ENCODE measurements around the gene TMSB4X. TPM values are rescaled to one million over a fixed set of nuclear protein-coding genes. Genes with fewer than 3 reads are reported as not detected.

The TMSB4X gene
- total and polyA plus RNA-seq, 7 donors = 1,233 to 20,488 (median 1,969) TPM

GRCh38 chrX:12984603-12985319 lies 9.9 kb downstream of the TMSB4X start:
- Histone ChIP-seq H3K27ac (peak overlapping the region in 1 of 4 donors; percentile 18), H3K4me3 (no peak overlapping the region), H3K4me1 (peaks cover 0 to 13% (median 4%) of the 10 kb centered on the region in 4 donors), H3K27me3 (no peaks in the 10 kb centered on the region), H3K36me3 (no peaks in the 10 kb centered on the region), H3K9me3 (no peaks in the 10 kb centered on the region)
- 6 to 13% methylated on average over 5 of the region's 5 CpGs for WGBS, 2 donors
- intact Hi-C loops (cut with DNase I) = no loop called here
- TF ChIP-seq CTCF (IDR thresholded peaks at IDR 0.05) = no peak
- DNase-seq = no peak

GRCh38 chrX:12985331-12985730 lies 10.4 kb downstream of the TMSB4X start:
- no peaks in the 10 kb centered on the region for H3K9me3 ChIP-seq
- intact Hi-C loops (cut with DNase I) = no loop called here

GRCh38 chrX:12986164-12986779 lies 11.4 kb downstream of the TMSB4X start:
- Histone ChIP-seq H3K4me3 (no peak overlapping the region), H3K36me3 (no peaks in the 10 kb centered on the region), H3K4me1 (peaks cover 0 to 14% (median 4%) of the 10 kb centered on the region in 4 donors), H3K27me3 (no peaks in the 10 kb centered on the region), H3K9me3 (no peaks in the 10 kb centered on the region), H3K27ac (no peak overlapping the region)
- no peak for TF ChIP-seq POLR2AphosphoS5 (IDR thresholded peaks at IDR 0.05)
- TF ChIP-seq POLR2A (IDR thresholded peaks at IDR 0.05) = no peak
- no peak for TF ChIP-seq EP300 (IDR thresholded peaks at IDR 0.05)
- no peak for TF ChIP-seq CTCF (IDR thresholded peaks at IDR 0.05)
- no peak for DNase-seq
- intact Hi-C loops (cut with DNase I) = no loop called here
- 75 to 79% methylated on average over 4 of the region's 4 CpGs for WGBS, 2 donors

More at GRCh38 chrX:12985331-12985730, 10.4 kb downstream of the TMSB4X start:
- Histone ChIP-seq H3K36me3 (no peaks in the 10 kb centered on the region), H3K4me3 (no peak overlapping the region), H3K27me3 (no peaks in the 10 kb centered on the region), H3K4me1 (peaks cover 0 to 14% (median 4%) of the 10 kb centered on the region in 4 donors), H3K27ac (no peak overlapping the region)
- DNase-seq = no peak
- TF ChIP-seq EP300 (IDR thresholded peaks at IDR 0.05) = no peak
- WGBS, 2 donors = 92 to 98% methylated on average over 1 of the region's 1 CpG

GRCh38 chrX:12986886-12987285 lies 12.0 kb downstream of the TMSB4X start:
- DNase-seq = no peak
- Histone ChIP-seq H3K9me3 (no peaks in the 10 kb centered on the region), H3K27ac (no peak overlapping the region), H3K4me3 (no peak overlapping the region), H3K36me3 (no peaks in the 10 kb centered on the region), H3K4me1 (peaks cover 0 to 14% (median 4%) of the 10 kb centered on the region in 4 donors), H3K27me3 (no peaks in the 10 kb centered on the region)
- WGBS, 2 donors = 95% methylated on average over 2 of the region's 2 CpGs
- intact Hi-C loops (cut with DNase I) = no loop called here
- TF ChIP-seq CTCF (IDR thresholded peaks at IDR 0.05) (no peak), POLR2A (IDR thresholded peaks at IDR 0.05) (no peak), POLR2AphosphoS5 (IDR thresholded peaks at IDR 0.05) (no peak), EP300 (IDR thresholded peaks at IDR 0.05) (no peak)

GRCh38 chrX:12987340-12987739 lies 12.4 kb downstream of the TMSB4X start:
- Histone ChIP-seq H3K4me3 (no peak overlapping the region), H3K9me3 (no peaks in the 10 kb centered on the region), H3K4me1 (peaks cover 0 to 14% (median 4%) of the 10 kb centered on the region in 4 donors), H3K36me3 (no peaks in the 10 kb centered on the region), H3K27ac (no peak overlapping the region), H3K27me3 (no peaks in the 10 kb centered on the region)
- WGBS, 2 donors = 60 to 89% methylated on average over 6 of the region's 6 CpGs
- no peak for TF ChIP-seq EP300 (IDR thresholded peaks at IDR 0.05)
- no peak for TF ChIP-seq POLR2A (IDR thresholded peaks at IDR 0.05)
- TF ChIP-seq POLR2AphosphoS5 (IDR thresholded peaks at IDR 0.05) = no peak
- no peak for TF ChIP-seq CTCF (IDR thresholded peaks at IDR 0.05)
- intact Hi-C loops (cut with DNase I) = no loop called here
- DNase-seq = no peak

Data from sigmoid colon (tissue), 7 donors.